T-helper 17 cell (primary cell): ENCODE measurements around the gene PLEKHA6. TPM values are rescaled to one million over a fixed set of nuclear protein-coding genes. Genes with fewer than 3 reads are reported as not detected.

Source experiments
- ATAC-seq: fragments of 150-1000 bp; cut with Tn5 transposase; 2 replicates; pipeline ENCODE4 v1.10.0; 2021; ENCODE audit warnings: mild to moderate bottlenecking, moderate library complexity
- DNase-seq, 3 donors: peaks; one replicate each; pipeline versions ENCODE4 v3.0.0 to v3.0.0-alpha.2; 2020 to 2021
- H3K9me3 ChIP-seq: one replicate; pipeline ENCODE4 v1.7.0; 2013; ENCODE audit warnings: low read length, mild to moderate bottlenecking; ENCODE audit not compliant: control insufficient read depth, poor library complexity, severe bottlenecking
- H3K27ac Mint-ChIP-seq: one replicate; pipeline ENCODE4 v1.8.0; 2022; ENCODE audit warnings: mild to moderate bottlenecking, moderate library complexity, mixed read lengths
- H3K27me3 Mint-ChIP-seq: one replicate; pipeline ENCODE4 v1.8.0; 2022; ENCODE audit warnings: mixed read lengths
- H3K36me3 Mint-ChIP-seq: one replicate; pipeline ENCODE4 v1.8.0; 2022; ENCODE audit warnings: low read depth, mixed read lengths
- H3K4me1 Mint-ChIP-seq: one replicate; pipeline ENCODE4 v1.8.0; 2022; ENCODE audit warnings: mild to moderate bottlenecking, mixed read lengths
- H3K4me3 Mint-ChIP-seq: one replicate; pipeline ENCODE4 v1.8.0; 2022; ENCODE audit warnings: mild to moderate bottlenecking, moderate library complexity, mixed read lengths
- total RNA-seq, 4 donors: library from RNA in 2 of 4; stranded (reverse) in 2 of 4; gene quantifications; one replicate each; pipeline ENCODE4 v1.2.3 and lab custom pipeline; 2022 to 2026

PLEKHA6 gene
- total RNA-seq, 2 donors from 2014 or later = 0.47 to 0.50 TPM

DNA sequence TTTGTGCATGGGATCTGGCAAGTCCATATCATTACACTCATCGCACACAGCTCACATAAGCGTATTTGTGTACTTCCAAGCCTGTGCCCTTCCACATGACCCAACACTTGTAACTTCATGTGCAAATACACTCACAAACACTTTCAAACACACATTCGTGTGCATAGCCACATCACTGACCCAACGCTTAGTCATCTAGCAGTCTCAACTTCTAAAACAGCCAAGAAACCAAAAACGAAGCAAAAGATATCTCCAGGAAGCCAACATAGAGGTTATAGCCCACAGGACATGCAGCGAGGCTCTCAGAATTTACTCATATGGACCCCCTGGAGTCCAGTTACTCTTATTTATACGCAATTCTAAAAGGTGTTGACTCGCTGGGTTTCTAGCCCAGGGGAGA, 135.1 kb downstream of the PLEKHA6 start:
- H3K4me3 Mint-ChIP-seq = no peak overlapping the region
- H3K27me3 Mint-ChIP-seq = peaks cover 18% of the 10 kb centered on the region
- ATAC-seq = no peak
- no peak for DNase-seq
- H3K36me3 Mint-ChIP-seq = peaks cover 2% of the 10 kb centered on the region
- H3K4me1 Mint-ChIP-seq = peaks cover 5% of the 10 kb centered on the region
- no peak overlapping the region for H3K27ac Mint-ChIP-seq
- no peaks in the 10 kb centered on the region for H3K9me3 ChIP-seq

DNA sequence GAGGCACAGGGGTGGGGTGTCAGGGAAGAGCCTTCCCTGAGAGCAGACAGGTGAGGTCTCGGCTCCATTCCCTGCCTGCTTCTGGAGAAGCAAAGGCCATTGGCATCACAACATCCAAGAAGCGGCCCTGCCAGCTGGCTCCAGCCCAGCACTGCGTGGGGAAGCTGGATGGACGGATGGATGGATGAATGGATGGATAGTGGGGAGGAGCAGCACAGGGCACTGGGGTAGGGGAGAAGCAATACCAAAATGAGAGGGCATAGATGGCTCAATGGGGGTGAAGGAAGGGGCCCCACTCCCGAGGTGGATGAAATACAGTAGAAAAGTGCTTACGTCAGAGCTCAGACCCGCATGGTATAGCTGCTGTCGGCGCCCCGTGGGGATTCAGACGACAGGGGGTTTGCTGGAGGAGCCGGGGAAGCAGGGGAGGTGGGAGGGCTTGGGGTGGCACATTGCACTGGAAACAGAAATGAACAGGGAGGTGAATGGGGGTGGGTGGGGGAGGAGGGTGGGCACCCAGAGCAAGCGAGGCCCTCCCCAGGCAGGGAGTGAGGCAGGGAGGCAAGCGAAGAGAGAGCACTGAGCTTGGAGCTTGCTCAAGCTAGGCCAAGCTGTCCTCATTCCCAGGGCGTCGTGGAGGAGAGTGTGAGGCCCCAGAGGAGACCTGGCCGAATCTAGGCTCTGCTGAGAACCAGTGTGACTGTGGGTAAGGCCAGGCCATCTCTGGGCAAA, 136.4 kb downstream of the PLEKHA6 start:
- no peaks in the 10 kb centered on the region for H3K9me3 ChIP-seq
- no peak overlapping the region for H3K27ac Mint-ChIP-seq
- peaks cover 2% of the 10 kb centered on the region for H3K36me3 Mint-ChIP-seq
- ATAC-seq (no peak), DNase-seq (no peak)
- no peak overlapping the region for H3K4me3 Mint-ChIP-seq
- H3K4me1 Mint-ChIP-seq = peaks cover 8% of the 10 kb centered on the region
- H3K27me3 Mint-ChIP-seq = peaks cover 18% of the 10 kb centered on the region

DNA sequence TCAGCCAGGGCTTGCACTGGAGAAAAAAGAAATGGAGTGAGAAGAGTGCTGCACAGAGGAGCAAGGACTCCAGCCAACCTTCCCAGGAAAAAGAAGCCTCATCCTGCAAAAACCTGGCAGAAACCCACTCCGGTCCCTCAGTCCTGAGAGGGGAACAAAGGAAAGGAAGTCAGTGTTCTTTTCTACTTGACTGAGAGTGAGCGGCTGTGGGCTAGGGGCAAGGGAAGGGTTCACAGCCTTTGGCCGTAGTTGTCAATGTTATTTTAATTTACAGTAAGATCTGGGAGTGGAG, 137.0 kb downstream of the PLEKHA6 start:
- peaks cover 8% of the 10 kb centered on the region for H3K4me1 Mint-ChIP-seq
- no peak overlapping the region for H3K4me3 Mint-ChIP-seq
- peaks cover 23% of the 10 kb centered on the region for H3K27me3 Mint-ChIP-seq
- H3K9me3 ChIP-seq = no peaks in the 10 kb centered on the region
- no peak for DNase-seq
- no peak for ATAC-seq
- peaks cover 2% of the 10 kb centered on the region for H3K36me3 Mint-ChIP-seq
- no peak overlapping the region for H3K27ac Mint-ChIP-seq

DNA sequence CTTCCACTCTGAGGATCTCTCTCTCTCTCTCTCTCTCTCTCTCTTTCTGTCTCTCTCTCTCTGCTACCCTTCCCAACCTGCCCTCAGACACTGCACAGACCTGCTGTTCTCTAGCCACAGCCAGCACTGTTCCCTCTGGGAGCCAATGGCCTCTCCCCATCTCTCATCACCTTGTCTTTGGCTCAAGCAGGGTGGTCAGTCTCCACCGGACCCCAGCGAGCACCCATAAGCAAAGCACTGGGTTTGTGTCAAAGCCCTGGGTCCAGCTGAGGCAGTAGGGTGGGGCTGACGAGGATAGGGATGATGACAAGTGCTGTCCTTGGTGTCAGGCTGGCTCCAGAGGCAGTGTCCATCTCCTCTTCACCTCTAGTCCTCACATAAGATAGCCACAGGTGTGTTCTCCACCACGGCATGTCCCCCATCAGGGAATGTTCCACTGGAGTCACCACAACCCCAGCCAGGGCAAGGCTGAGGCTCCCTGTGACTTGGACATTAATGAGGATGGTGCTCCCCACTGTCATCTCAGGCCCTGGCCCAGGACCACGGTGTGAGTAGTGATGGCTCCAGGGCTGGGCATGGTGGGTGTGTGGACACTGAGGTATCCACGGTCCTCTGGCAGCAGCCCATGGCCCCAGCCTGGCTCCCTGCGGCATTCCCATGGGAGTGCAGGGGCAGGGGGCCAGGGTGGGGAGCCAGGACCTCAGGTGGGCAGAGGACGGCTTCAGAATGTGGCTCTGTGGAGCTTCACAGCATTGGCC, 137.5 kb downstream of the PLEKHA6 start:
- no peak overlapping the region for H3K27ac Mint-ChIP-seq
- no peak for DNase-seq
- peaks cover 7% of the 10 kb centered on the region for H3K4me1 Mint-ChIP-seq
- H3K27me3 Mint-ChIP-seq = peaks cover 23% of the 10 kb centered on the region
- no peaks in the 10 kb centered on the region for H3K9me3 ChIP-seq
- no peak for ATAC-seq
- H3K4me3 Mint-ChIP-seq = no peak overlapping the region
- H3K36me3 Mint-ChIP-seq = peaks cover 2% of the 10 kb centered on the region

DNA sequence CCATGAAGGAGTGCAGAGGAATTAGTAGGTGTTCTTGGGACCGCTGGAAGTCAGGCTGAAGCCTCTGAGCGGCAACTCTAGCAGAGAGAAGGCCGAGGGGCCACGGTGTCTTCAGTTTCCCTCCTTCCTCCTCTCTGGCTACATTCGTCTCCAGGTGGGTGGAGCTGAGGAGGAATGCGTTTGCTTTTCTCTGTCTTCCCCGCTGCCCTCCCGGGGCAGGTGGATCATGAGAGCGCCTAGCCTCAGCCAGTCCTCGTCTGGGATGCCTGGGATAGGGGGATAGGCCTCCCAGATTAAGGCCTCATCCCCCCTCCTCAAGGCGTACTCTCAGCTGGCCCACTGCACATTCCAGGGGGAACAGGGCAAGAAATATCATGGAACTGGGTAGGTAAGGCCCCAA, 138.5 kb downstream of the PLEKHA6 start:
- Mint-ChIP-seq H3K27ac (no peak overlapping the region), H3K4me1 (peaks cover 4% of the 10 kb centered on the region), H3K4me3 (no peak overlapping the region), H3K27me3 (peaks cover 23% of the 10 kb centered on the region), H3K36me3 (peaks cover 2% of the 10 kb centered on the region)
- H3K9me3 ChIP-seq = no peaks in the 10 kb centered on the region
- no peak for ATAC-seq
- no peak for DNase-seq

DNA sequence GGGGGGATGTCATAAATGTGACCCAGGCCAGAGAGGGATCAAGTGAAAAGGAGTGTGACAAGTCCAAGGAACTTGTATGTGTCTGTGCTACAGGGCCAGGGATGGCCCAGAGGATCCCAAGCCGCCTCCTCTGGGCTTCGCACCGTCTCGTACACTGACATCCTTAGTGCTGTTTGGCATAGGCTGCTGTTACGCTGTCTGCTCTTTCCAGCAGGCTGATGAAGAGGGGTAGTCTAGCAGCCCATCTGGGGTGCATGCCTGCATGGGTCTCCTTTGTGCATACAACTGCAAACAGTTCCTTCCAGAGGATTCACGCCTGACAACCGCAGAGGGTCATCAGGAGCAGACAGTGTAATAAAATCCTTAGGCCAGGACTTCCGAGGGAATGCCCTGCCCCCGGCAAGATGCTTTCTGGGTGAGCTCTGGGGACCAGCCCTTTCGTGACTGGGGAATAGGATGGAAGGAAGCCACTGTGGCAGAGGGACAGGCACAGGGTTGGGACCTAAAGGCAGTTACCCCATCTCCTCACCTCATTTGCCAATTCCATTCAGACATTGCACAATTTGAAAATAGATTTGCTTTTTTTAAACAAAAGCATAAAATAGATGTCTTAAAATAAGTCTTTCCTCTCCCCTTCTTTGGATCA, 139.6 kb downstream of the PLEKHA6 start:
- H3K27me3 Mint-ChIP-seq = peaks cover 29% of the 10 kb centered on the region
- ATAC-seq (no peak), DNase-seq (no peak)
- H3K27ac Mint-ChIP-seq = no peak overlapping the region
- H3K4me3 Mint-ChIP-seq = no peak overlapping the region
- peaks cover 2% of the 10 kb centered on the region for H3K36me3 Mint-ChIP-seq
- H3K9me3 ChIP-seq = no peaks in the 10 kb centered on the region
- peaks cover 9% of the 10 kb centered on the region for H3K4me1 Mint-ChIP-seq

DNA sequence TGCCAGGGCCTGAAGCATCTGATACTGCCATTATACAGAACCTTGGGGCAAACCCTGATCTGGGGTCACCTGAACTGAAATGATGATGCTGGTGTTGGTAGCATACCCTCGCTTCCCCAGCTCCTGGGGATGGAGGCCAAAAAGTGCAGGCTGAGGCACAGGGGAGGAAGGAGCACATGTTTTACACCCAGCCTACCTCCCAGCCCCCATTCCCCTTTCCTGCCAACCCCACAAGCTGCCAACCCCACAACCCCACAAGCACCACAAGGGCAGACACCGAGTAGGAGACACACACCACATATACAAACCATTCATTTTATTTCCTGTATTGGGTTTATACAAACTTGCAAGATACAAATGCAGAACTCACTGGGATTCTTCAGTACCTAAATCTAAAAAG, 141.2 kb downstream of the PLEKHA6 start:
- H3K4me1 Mint-ChIP-seq = peaks cover 16% of the 10 kb centered on the region
- no peak for ATAC-seq
- no peak for DNase-seq
- H3K27me3 Mint-ChIP-seq = peaks cover 30% of the 10 kb centered on the region
- peaks cover 2% of the 10 kb centered on the region for H3K36me3 Mint-ChIP-seq
- H3K9me3 ChIP-seq = no peaks in the 10 kb centered on the region
- peak overlapping the region; percentile 41 for H3K27ac Mint-ChIP-seq
- no peak overlapping the region for H3K4me3 Mint-ChIP-seq

DNA sequence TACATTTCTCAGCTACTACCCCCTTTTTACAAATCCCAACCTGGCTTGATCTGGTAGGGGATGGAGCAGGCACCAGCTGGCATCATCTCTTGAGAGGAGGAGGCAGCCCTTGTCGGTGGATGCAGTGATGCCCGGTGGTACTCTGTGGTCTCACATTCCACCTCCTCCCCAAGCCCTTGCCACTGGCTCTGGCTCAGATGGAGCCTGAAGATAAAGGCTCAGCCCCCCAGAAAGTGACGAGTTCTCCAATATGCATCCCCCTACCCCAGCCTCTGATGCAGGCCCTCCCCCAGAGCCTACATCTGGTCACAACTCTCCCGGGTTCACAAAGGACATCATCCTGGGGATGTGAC, 142.1 kb downstream of the PLEKHA6 start:
- no peak for DNase-seq
- H3K9me3 ChIP-seq = no peaks in the 10 kb centered on the region
- H3K27me3 Mint-ChIP-seq = peaks cover 24% of the 10 kb centered on the region
- H3K4me1 Mint-ChIP-seq = peaks cover 16% of the 10 kb centered on the region
- H3K36me3 Mint-ChIP-seq = peaks cover 2% of the 10 kb centered on the region
- no peak for ATAC-seq
- H3K27ac Mint-ChIP-seq = peak overlapping the region; percentile 41
- H3K4me3 Mint-ChIP-seq = no peak overlapping the region

DNA sequence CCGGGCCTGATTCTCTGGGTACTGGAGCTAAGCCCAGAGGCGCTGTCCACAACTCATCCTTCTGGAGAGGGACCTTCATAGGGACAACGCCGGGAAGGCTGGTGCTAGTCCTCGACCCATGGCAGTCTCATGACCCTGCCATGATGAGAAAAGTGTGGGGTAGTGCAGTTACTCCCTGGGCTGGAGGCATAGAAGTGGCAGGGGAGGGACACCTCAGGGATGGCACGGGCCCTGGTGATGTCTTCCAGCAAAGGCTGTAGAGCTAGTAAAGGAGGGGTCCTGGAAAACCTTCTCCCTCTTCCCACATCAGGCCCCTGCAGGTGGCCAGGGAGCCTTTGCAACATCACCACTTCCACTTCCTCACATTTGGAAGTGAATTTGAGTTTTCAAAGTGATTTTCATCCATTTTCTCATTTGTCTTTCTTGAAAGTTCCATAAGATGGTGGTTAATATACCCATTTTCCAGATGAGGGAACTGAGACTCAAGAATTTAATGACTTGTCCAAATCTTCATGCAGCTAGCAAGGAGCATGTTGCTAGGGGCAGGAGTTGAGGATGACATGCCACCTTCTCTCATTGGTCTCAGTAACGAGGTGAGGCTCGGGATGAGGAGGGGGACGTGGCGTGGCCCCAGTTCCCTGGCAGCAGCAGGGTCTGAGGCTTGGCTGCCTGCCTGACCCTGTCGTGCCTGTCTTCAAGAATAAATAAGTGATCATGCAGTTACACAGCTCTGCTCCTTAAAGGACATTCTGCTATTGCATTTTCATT, 142.7 kb downstream of the PLEKHA6 start:
- ATAC-seq = no peak
- Mint-ChIP-seq H3K36me3 (peaks cover 2% of the 10 kb centered on the region), H3K4me3 (no peak overlapping the region), H3K27ac (no peak overlapping the region), H3K27me3 (peaks cover 22% of the 10 kb centered on the region), H3K4me1 (peaks cover 16% of the 10 kb centered on the region)
- no peaks in the 10 kb centered on the region for H3K9me3 ChIP-seq
- DNase-seq = no peak

DNA sequence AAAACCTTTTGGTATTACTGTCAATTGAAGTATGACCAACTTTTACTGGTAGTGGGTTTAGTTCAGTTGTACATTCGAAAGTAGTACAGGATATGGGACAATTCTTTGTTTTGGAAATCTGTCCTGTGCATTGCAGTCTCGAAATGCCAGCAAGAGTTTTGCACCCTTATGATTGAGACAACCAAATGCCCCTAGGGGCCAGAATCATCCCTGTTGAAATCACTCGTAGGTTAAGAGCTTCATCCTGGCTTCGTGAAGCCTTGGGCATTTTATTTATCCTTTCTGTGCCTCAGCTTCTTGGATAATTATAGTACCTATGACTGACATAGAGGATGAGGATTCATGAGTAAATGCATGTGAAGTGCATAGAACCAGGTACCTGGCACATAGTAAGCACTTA, 143.5 kb downstream of the PLEKHA6 start:
- H3K4me1 Mint-ChIP-seq = peaks cover 16% of the 10 kb centered on the region
- no peak overlapping the region for H3K27ac Mint-ChIP-seq
- peaks cover 15% of the 10 kb centered on the region for H3K27me3 Mint-ChIP-seq
- H3K9me3 ChIP-seq = no peaks in the 10 kb centered on the region
- H3K4me3 Mint-ChIP-seq = no peak overlapping the region
- DNase-seq (no peak), ATAC-seq (no peak)
- H3K36me3 Mint-ChIP-seq = no peaks in the 10 kb centered on the region

DNA sequence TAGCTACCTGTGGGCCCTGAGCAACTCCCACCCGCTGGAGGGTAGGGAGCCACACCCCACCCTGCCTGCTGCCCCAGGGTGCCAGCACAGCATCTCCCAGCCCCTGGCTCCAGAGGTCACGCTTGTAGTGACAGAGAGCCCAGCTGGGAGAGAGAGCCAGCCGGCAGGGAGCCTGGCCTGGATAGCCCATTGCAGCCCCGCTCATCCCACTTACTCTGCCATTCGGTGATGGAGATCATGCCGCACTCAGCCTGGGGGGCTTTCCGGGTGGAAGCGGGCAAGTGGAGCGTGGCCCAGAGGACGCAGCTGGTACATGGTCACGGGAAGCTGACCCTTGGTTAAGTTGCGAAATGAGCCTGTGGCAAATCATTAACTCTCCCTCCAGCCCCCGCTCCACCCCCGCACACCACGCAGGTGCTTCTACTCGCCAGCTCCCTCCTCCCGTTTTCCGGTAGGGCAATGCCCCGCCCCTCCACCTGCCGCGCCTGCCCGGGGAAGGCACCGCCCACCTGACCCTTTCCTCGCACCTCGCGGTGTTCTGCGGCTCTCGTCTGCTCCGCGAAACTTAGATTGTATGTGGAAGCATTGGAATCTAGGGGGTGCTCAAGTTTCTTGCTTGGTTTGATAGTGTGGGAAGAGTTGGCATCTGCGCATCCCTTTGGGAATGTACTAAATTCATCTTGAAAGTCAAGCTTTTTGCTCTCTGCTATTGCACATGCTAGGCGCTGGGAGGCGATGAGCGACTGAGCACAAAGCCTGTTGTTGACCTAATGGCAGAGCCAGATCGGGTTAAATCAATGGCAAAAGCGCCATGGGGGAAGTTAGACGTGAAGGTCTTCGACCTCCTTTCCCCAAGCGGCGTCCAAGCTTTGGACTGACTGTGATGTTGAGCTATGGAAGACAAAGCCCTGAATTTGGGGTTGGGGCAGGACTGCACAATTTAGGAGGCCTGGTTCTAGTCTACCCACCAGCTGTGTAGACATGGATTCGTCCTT, 145.8 kb downstream of the PLEKHA6 start, which contains the start of gene GOLT1A:
GOLT1A (minus strand) TSS at position 321 of the 995 bp plus-strand sequence; CDS start at position 239, 82 bp downstream.
- DNase-seq (peak in 1 of 3 donors; percentile 26), ATAC-seq (peak; percentile 79)
- Mint-ChIP-seq H3K4me3 (peak within 1 kb of the TSS; percentile 68), H3K4me1 (peaks cover 18% of the 10 kb centered on the region), H3K27me3 (peaks cover 16% of the 10 kb centered on the region), H3K36me3 (no peaks in the 10 kb centered on the region), H3K27ac (no peak within 1 kb of the TSS)
- no peaks in the 10 kb centered on the region for H3K9me3 ChIP-seq

DNA sequence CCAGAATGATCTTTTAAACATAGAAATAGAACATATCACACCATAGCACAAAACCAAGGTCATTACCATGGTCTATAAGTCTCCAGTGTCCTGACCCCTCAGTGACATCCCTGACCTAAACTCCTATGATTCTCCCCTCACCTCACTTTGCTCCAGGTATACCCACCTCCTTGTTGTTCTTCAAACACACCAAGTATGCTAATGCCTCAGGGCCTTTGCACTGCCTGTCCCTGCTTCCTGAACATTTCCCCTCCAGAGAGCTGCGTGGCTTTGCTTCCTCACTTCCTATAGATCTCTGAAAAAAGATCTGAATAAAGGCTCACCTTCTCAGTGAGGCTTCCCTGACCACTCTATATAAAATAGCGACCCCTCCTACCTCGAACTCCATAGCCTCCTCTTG, 147.0 kb downstream of the PLEKHA6 start:
- Mint-ChIP-seq H3K27me3 (peaks cover 16% of the 10 kb centered on the region), H3K36me3 (no peaks in the 10 kb centered on the region), H3K4me1 (peaks cover 16% of the 10 kb centered on the region), H3K4me3 (no peak overlapping the region), H3K27ac (no peak overlapping the region)
- DNase-seq = no peak
- H3K9me3 ChIP-seq = no peaks in the 10 kb centered on the region
- no peak for ATAC-seq
